ENCODE results near the gene CES5A.

DNA sequence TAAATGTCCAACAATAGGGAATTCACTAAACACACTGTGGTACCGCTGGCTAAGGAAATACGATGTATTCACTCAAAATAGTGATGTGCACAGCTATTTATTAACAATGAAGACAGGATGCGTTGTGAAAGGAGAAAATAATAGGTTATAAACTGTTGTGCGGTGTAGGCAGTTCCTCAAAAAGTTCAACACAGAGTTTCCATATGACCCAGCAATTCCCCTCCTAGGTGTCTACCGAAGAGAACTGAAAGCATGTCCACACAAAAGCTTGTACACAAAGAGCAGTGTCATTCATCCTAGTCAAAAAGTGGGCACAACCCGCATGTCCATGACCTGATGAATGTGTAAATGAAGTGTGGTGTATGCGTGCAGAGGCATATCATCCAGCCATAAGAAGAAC, 41.1 kb downstream of the CES5A start:
- TF ChIP-seq, protein P1, sequence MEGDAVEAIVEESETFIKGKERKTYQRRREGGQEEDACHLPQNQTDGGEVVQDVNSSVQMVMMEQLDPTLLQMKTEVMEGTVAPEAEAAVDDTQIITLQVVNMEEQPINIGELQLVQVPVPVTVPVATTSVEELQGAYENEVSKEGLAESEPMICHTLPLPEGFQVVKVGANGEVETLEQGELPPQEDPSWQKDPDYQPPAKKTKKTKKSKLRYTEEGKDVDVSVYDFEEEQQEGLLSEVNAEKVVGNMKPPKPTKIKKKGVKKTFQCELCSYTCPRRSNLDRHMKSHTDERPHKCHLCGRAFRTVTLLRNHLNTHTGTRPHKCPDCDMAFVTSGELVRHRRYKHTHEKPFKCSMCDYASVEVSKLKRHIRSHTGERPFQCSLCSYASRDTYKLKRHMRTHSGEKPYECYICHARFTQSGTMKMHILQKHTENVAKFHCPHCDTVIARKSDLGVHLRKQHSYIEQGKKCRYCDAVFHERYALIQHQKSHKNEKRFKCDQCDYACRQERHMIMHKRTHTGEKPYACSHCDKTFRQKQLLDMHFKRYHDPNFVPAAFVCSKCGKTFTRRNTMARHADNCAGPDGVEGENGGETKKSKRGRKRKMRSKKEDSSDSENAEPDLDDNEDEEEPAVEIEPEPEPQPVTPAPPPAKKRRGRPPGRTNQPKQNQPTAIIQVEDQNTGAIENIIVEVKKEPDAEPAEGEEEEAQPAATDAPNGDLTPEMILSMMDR (IDR thresholded peaks at IDR 0.05; ENCODE audit: low read depth, low read length), result no peak
- TF ChIP-seq MYC (IDR thresholded peaks at IDR 0.05; ENCODE audit: low read depth, low read length) (no peak), POLR2A (IDR thresholded peaks at IDR 0.05; ENCODE audit: extremely low read depth, insufficient read length) (no peak)
